SIG-M5 treated with dmso at 0.1 percent for 504 hours (cell line): ENCODE data around the gene ABCC3.

Experiments
- DNase-seq: peaks from one replicate; lab custom pipeline; 2025; ENCODE audit not compliant: unreplicated experiment; lab: John Stamatoyannopoulos, UW

The ABCC3 gene

DNA sequence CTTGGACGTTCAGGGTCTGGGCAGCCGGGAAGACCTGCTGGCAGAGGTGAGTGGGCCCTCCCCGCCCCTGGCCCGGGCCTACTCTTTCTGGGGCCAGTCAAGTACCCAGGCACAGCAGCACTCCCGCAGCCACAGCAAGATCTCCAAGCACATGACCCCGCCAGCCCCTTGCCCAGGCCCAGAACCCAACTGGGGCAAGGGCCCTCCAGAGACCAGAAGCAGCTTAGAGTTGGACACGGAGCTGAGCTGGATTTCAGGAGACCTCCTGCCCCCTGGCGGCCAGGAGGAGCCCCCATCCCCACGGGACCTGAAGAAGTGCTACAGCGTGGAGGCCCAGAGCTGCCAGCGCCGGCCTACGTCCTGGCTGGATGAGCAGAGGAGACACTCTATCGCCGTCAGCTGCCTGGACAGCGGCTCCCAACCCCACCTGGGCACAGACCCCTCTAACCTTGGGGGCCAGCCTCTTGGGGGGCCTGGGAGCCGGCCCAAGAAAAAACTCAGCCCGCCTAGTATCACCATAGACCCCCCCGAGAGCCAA is 8.6 kb upstream of the ABCC3 start:
- DNase-seq, result peak; percentile 58

DNA sequence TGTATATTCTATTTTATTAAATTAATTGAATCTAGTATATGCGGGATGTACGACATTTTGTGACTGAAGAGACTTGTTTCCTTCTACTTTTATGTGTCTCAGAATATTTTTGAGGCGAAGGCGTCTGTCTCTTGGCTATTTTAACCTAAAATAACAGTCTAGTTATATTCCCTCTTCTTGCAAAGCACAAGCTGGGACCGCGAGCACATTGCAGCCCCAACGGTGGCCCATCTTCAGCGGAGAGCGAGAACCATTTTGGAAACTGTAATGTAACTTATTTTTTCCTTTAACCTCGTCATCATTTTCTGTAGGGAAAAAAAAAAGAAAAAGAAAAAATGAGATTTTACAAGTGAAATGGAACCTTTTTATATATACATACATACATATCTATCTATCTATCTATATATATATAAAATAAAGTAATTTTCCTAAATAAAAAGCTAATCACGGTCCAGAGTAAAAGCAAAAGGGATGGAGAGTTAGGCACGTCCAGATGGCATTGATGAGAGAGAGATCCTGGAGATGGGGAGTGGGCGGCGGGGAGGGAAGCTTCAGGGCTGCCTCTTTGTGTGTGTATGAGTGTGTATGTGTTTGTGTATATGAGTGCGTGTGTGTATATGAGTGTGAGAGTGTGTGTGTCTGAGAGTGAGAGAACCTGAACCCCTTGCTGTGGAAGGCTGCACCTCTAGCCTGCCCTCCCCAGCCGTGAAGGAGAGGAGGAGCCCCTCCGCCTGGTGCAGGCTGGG is 7.5 kb upstream of the ABCC3 start:
- DNase-seq, result no peak

DNA sequence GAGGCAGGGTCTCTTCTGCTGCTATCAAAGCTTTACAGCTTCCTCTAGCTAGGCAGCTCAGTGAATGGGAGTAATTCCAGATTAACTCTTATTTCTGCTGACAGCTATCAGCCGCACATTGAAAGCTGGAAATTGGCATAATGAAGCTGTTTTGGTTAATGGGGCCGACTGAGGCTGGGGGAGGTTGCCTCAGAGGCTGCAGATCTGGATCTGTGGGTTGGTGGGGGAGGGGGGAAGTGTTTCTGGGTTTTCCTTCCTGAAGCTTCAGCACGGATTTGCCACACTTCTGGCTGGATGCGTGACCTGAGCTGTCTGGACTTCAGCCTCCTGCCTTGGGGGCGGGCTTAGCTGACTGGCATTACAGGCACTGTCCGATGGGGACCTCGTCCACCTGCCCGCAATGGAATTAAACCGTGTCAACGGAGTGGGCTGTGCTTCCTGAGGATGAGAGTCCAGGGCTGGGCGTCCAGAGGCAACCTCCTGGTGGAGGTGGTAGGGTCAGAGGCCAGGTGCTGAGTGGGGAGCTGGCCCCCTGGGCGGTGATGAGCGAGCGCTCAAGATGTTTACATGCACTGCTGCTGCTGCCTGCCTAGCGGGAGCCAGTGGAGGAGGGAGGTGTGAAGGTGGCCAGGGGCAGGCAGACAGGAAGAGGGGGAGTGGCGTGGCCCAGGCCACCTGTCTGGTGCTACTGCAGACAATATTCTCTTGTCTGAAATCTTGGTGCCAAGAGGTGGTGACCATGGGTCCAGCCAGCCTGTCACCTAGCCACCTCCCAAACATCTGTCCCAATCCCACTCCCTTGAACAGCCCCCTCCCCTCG is 6.7 kb upstream of the ABCC3 start:
- no peak for DNase-seq

DNA sequence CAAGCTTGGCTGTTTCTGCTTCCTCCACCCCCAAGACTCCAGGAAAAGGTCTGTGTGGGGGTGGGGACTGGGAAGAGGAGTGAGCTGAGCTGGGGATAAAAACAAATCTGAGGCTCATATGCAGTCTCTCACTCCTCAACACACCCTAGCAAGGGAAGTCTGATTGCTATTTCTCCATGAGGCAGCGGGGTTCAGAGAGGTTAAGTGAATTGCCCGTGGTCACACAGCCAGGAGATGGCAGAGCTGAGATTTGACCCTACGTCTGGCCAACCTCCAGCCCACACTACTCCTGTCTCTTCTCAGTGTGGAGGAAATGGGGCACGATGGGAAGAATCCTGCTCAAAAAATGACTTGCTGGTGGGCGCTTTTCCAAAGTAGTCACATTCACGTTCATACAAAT is 4.8 kb upstream of the ABCC3 start:
- no peak for DNase-seq

DNA sequence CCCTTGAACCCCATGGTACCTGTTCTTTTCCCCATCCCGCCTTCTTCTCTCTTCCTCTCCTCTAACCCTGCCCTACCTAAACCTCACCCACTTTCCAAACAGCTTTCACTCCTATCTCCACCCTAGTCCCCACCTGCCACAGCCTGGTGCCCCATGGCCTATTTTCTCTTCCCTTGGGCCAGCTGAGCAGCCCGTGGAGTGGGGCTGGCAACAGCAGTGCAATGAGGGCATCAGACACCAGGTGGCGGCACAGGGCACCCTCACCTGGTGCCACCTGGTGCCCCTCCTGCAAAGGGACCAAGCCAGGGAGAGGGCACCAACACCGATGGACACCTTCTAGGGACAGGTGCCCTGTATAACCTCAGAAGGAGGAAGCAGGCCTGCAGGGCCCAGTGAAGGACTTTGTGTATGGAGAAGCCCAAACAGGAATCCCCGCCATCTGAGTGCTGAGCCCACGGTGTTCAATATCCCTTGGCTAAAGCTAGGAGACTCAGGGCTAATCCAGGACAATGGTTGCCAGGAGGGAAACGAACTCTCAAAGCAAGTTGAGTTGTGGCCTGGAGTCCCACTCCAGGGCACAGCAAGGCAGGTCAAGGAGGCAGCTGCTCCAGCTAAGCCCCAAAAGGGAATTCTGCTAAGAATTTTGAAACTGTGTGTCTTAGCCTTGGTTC is 4.0 kb upstream of the ABCC3 start:
- peak; percentile 27 for DNase-seq

DNA sequence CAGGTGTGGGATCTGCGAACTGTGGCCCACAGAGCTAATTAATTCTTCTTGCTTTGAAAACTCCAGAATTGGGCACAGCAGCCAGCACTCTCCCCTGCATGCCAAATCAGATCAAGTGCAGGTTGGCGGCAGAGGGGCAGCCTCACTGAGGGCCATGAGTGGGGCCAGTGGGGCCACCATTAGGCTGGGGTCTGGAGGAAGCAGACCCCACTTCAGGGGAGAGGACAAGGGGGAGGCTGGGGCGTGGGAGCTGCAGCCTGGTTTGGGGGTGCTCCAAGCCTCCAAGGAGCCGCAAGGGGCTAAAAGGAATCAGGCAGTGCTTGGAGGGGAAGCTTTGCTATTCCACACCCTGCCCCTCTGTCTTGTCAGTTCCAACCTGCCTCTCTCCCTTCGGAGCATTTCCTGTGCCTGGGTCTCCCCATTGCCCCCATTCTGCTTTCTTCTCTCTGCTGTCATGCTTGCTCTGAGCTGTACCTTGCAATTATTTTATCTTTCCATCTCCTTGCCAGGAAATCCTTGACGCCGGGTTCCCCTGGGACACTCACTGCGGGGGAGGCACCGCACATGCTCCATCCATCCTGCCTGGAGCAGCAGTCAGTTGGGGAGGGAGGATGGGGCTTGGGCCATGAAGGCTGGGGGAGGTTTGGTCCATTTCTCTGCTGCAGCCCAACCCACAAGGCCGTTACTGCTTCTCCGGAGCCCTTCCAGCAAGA is 3.3 kb upstream of the ABCC3 start:
- no peak for DNase-seq

DNA sequence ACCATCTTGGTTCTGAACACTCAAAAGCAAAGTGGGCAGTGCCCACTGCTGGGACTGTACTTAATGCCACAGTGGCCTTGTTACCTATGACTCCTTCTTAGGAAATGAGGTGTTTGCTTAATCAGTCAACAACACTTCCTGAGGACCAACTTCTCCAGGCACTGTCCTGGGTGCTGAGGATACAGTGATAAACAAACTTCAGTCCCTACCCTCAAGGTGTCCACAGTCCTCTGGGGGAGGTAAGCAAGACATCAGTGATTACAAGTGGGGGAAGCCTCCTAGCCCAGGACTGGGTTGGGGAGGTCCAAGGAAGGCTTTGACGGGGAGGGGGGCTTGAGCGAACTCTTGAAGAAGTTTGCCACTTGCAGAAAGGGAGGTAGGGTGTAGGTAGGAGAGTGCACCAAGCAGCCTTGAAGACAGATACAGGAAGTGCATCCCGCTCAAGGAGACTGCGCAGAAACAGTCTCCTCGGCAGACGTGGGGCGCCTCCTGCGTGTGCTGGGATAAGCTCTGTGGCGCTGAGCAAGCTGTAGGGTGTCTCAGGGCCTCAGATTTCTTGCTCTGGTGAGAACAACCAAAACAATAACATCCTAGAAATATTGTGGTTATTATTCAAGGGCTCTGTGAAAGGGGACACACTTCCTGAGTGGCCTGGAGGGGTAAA is 2.6 kb upstream of the ABCC3 start:
- no peak for DNase-seq

DNA sequence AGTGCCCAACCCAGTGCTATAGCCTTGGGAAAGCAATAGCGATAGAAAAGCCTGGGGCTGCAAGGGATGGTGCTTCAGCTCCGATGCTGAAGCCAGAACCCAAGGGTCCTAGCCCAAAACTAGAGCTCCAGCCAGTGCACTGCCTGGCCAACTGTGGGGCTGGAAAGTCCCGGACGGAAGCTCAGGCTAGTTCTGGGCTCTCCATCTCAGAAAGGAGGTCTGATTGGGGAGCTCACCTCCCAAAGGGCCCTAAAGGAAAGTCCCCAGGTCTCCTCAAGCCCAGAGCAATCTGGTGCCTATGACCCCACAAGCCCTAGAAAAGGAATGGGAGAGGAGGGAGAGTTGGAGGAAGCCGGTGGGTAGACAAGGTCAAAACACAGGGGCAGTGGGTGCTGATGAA is 2.0 kb upstream of the ABCC3 start:
- no peak for DNase-seq

DNA sequence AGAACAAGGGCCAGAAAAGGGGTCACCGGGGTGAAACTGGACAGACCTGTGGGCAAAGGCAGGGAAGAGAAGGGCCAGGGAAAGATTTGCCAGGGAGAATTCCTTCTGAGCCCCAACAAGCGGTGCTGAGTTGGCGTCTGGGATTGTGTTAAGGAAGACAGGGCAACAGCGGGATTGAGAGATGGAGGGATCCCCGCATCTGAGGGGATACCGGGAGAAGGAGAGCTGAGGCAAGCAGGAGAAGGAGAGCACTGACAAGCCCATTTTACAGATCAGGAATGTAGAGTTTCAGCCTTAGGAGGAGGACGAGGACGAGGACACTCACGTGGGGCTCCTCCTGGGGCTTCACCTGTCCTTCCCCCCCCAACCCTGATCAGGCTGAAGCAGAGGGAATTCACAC is 998 bp upstream of the ABCC3 start:
- DNase-seq, result no peak

DNA sequence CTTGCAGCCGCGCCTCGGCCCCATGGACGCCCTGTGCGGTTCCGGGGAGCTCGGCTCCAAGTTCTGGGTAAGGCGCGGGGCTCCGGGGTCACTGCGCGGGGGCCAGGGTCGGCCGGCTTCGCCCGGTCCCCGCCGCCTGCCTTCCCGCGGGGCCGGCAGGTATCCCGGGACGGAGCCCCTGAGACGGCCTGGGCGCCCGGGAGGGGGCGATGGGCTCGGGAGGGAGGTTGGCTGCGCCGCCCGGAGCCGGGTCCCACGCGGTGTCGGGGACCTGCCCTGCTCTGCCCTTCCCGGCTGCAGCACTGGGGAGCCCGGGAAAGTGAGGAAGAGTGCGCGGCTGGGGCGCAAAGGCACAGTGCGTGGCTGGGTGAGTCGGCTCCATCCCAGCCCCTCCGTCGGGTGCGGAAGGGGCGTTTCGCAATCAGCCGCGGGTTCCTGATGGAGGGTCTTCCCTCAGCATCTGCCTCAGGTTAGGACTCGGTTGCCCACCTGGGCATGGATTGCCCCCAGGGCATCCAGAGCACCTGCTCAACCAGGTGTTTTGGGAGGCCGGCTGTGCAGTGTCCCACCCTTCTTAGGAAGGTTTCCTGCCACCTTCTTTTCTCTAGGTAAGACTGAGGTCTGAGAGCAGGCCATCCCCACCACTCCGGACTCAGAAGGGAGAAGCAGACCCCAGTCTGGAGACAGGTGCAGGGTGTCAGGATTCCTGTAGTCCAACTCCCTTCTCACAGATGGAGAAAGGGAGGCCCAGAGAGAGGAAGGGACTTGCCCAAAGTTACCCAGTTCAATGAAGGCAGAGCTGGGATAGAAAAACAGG is 442 bp downstream of the ABCC3 start:
- no peak for DNase-seq

DNA sequence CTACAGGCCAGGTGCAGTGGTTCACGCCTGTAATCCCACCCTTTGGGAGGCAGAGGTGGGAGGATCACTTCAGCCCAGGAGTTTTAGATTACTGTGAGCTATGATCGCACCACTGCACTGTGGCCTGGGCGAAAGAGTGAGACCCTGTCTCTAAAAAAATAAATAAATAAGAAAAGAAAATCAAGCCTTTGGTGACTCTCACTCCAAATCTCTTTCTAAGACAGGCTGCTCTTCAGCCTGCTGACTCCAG is 976 bp downstream of the ABCC3 start:
- DNase-seq, result no peak

DNA sequence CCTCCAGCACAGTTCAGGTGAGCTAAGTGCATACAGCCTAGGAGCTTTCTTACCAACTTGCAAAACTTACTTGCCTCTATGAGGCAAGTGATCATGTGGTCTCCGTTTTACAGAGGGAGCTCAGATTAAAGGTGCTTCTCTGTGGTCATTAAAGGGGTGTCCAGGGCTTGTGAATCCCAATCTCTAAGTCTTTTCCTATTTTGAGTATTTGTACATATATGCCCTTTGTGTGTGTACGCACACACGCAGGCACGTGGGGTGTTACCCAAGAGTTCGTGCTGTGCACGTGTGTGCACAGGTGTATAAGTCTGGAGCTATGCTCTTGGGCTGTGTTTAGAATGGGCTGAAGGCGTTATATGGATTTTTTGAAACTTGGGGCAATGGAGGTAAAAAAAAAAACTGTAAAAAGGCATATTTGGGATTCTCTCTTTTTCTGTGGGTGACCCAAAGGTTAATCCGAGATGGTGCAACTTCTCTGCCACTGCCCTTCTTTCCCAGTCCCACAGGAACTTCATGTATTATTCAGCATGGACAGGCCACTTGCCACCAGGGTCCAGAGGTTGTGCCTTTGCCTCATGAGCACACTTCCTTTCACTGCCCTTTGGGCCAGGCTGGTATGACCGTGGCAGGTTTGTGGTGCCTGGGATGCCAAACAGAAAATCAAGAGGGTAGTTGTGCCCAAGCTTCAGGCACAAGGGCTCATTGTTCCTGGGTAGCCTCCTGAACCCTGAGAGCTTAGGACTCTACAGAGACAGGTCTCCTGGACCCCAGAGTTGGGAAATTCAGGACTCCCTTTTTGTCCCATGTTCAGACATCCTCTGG is 1.5 kb downstream of the ABCC3 start:
- DNase-seq, result no peak

DNA sequence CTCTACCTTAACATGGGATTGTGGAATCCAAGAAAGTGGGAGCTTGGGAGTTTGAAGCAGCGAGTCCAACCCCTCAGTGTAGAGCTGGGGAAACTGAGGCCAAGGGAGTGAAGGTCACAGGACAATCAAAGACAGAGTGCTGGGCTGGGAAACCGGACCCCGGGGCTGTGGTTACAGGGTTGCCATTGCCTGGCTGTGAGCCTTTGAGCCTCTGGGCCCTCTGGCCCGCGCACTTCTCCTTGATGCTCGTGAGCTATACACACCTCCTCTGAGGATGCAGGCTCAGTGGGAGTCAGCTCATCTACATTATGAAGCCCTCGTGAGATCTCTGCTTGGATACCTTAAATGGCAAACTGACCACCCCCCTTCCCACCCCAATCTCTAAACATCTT is 2.1 kb downstream of the ABCC3 start:
- DNase-seq, result no peak

DNA sequence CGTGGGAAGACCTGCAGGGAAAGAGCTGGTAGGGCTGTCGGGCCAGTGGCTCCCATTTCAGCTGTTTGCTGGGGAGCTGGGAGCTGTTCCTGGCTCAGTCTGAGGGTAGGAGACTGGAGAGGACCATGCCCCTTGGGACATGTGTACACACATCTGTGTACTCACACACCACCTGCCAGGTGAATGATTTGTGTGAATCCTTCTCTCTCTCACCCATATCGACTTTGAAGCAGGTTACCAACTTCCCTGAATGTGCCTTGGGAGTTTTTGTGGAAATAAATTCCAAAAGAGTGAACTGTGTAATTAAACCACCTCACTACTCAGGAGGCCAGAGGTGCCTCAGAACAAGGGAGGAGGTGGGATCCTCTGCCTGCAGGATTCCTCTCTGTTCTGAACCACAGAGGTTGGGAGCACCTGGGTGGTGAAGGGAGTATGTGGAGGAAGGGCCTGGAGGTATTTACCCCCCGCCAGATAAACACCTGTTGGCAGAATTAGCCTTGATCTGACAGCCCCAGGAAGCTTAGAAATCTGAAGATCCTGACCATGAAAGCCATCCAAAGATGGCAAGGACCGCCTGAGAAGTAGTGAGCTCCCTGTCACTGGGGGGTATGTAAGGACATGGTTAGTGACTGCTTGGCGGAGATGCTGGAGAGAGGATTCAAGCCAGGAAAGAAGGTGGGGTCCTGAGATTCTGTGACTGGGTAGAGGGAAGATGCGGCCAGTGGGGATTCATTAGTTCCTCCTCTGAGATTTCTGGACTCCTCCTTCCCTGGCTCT is 3.3 kb downstream of the ABCC3 start:
- DNase-seq, result no peak

DNA sequence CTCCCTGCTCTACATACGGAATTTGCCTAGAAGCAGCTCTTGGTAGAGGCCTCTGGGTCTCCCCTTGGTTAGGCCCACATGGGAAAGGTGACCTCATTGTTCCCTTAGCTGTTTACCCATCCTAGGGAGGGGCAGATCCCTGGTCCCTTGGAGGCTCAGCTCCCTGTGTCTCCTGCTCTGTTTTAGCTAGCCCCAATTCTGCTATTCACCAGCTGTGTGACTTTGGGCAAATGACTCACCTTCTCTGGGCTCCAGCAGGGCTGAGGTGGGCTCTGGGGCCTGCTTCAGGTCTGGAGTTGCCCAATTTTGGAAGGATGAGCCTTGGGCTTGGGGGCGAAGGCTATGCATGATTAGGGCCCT is 3.9 kb downstream of the ABCC3 start:
- no peak for DNase-seq

DNA sequence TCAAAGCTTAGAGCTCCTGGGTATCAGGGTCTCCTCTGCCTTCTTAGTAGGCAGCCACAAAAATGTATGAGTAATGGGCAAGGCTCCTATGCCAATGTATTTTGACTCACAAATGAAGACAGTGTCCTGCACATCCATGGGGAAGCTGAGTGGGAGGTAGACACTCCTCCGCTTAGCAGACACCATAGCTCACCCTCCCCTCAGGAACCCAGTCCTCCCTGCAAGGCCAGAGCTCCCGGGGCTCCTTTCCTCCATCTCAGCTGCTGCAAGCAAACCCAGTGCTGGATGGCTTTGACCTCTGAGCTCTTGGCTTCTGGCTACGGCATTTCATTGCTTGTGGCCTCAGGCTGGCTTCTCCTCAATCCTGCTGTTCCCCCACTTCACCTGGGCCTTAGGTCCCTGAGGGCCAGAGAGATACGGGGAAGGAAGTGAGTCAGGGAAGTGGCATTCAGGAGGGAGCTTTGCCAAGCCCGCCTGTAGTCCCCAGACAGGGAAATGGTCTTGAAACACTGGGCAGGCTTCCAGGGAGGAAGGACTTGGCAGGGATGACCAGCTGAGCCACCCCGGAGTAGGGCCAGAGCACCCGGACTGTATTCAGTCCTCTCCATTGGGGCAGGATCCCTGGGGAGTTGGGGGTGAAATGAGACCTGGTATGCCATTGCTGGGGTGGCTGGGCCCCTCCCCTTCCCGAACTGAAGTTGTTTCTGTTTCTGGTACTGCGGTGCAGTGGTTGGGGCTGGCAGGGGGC is 4.5 kb downstream of the ABCC3 start:
- DNase-seq, result peak; percentile 45

DNA sequence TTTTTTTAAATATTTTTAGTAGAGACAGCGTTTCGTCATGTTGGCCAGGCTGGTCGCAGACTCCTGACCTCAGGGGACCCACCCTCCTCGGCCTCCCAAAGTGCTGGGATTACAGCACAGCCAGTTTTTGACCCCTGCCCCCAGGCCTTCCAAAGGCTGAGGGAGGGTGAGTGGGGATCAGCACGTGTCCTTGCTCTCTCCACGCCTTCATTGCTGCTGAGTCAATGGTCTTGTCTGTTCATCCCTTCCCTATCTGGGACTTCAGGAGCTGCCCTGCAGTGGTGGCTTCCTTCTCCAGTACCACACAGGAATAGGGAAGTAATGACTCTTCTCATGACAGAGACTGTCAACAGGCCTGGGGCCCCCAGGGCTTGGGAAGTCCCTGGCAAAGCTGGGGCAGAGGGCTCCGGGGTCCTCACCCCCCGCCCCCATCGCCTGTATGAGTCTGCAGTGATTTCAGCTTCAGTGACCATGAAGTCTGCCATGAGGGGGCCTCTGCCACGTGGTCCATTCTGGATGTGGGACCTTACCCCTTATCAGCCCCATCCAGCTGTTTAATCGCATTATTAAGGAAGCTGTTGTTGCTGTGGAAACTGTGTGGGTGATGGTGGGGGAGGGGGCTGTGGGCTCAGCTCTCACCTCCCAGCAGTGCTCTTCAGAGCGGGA is 6.1 kb downstream of the ABCC3 start:
- peak; percentile 48 for DNase-seq
